ENCODE measurements around the gene ERAS.

Gene ERAS, protein sequence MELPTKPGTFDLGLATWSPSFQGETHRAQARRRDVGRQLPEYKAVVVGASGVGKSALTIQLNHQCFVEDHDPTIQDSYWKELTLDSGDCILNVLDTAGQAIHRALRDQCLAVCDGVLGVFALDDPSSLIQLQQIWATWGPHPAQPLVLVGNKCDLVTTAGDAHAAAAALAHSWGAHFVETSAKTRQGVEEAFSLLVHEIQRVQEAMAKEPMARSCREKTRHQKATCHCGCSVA

DNA sequence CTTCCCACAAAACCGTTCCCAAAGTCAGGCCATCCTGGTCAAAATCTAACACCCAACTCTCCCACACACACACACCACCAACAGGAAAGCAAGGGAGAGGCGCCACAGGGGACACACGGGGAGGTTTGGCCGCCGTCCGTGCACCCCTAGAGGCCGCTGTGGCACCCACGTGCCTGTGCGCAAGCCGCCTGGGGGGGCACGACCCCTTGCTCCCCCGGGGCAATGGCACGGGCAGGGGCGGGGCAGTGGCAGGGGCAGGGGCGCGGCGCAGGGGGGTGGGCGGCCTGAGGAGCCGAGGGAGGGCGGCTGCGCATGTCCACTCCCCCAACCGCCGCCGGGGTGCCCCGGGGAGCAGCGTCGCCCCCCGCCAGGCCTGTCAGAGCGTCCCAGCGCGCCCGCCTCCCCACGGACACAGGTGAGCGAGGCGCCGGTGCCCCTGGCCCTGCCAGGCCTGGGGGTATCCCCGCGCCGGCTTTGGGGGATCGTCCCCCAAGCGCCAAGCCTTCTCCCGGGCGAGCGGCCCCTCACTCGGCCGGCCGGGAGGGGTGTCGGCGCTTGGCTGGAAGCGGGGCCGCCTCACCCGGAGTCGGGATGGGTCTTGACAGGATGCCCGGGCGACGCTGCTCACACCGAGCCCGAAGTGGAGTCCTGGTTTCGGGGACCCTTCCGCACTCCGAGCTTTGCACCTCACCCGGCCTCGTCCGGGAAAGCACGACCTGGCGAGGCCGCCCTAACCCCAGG, at the start of gene ERAS:
ERAS (plus strand) TSS at position 379 of the 741 bp plus-strand sequence. CDS start 2,611 bp downstream, outside the sequence.
- POLR2A ChIA-PET, result interaction anchor here (1.2 kb wide), 1 partner anchor 8 kb away, joined by 3 read pairs; no protein-coding TSS in a partner anchor
- no peak for DNase-seq (ENCODE audit: extremely low spot score)
- TF ChIP-seq FOXM1 (IDR thresholded peaks at IDR 0.05; ENCODE audit: borderline replicate concordance) (no peak), BHLHE40 (IDR thresholded peaks at IDR 0.05; ENCODE audit: borderline replicate concordance) (no peak), NFRKB (IDR thresholded peaks at IDR 0.05) (no peak), LEF1 (IDR thresholded peaks at IDR 0.05; ENCODE audit: borderline replicate concordance) (no peak), PKNOX1 (IDR thresholded peaks at IDR 0.05) (no peak), L3MBTL2 (conservative IDR thresholded peaks at IDR 0.05) (no peak)
- CTCF ChIA-PET, result no interaction called here

GRCh38 chrX:48776818-48777439, 49.4 kb upstream of the ERAS start:
- CTCF ChIA-PET, result no interaction called here
- DNase-seq (ENCODE audit: extremely low spot score), result no peak
- POLR2A ChIA-PET, result no interaction called here
- TF ChIP-seq ZNF384 (IDR thresholded peaks at IDR 0.05), result no peak
- TF ChIP-seq FOXK2 (IDR thresholded peaks at IDR 0.05), result no peak
- no peak for TF ChIP-seq PKNOX1 (IDR thresholded peaks at IDR 0.05)
- TF ChIP-seq CTBP1 (IDR thresholded peaks at IDR 0.05; ENCODE audit: borderline replicate concordance), result no peak
- TF ChIP-seq BHLHE40 (IDR thresholded peaks at IDR 0.05; ENCODE audit: borderline replicate concordance), result no peak
- no peak for TF ChIP-seq FOXM1 (IDR thresholded peaks at IDR 0.05; ENCODE audit: borderline replicate concordance)
- no peak for TF ChIP-seq HDGF (IDR thresholded peaks at IDR 0.05; ENCODE audit: borderline replicate concordance)
- TF ChIP-seq ELF4 (IDR thresholded peaks at IDR 0.05), result no peak
- no peak for TF ChIP-seq NFRKB (IDR thresholded peaks at IDR 0.05)
- no peak for TF ChIP-seq L3MBTL2 (conservative IDR thresholded peaks at IDR 0.05)
- no peak for TF ChIP-seq LEF1 (IDR thresholded peaks at IDR 0.05; ENCODE audit: borderline replicate concordance)
- TF ChIP-seq TARDBP (IDR thresholded peaks at IDR 0.05), result no peak
- TF ChIP-seq ARNT (IDR thresholded peaks at IDR 0.05), result no peak
- TF ChIP-seq FOXA1 (IDR thresholded peaks at IDR 0.05), result no peak
- TF ChIP-seq SUZ12 (IDR thresholded peaks at IDR 0.05), result no peak
- TF ChIP-seq SP1 (IDR thresholded peaks at IDR 0.05), result no peak

DNA sequence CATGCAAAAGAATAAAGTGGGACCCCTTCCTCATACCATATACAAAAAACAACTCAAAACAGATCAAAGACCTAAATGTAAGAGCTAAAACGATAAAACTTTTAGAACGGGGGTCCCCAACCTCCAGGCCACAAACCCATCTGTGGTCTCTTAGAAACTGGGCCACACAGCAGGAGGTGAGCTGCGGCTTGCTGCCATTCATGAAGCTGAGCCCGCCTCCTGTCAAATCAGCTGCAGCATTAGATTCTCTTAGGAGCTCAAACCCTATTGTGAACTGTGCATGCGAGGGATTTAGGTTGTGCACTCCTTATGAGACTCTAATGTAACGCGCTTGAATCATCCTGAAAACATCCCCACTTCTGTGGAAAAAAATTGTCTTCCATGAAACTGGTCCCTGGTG, 46.9 kb upstream of the ERAS start:
- ChIA-PET CTCF (no interaction called here), POLR2A (no interaction called here)
- DNase-seq (ENCODE audit: extremely low spot score), result no peak
- TF ChIP-seq HDGF (IDR thresholded peaks at IDR 0.05; ENCODE audit: borderline replicate concordance) (no peak), FOXK2 (IDR thresholded peaks at IDR 0.05) (no peak), PKNOX1 (IDR thresholded peaks at IDR 0.05) (no peak), SP1 (IDR thresholded peaks at IDR 0.05) (no peak), ARNT (IDR thresholded peaks at IDR 0.05) (no peak), ELF4 (IDR thresholded peaks at IDR 0.05) (no peak), TARDBP (IDR thresholded peaks at IDR 0.05) (no peak), CTBP1 (IDR thresholded peaks at IDR 0.05; ENCODE audit: borderline replicate concordance) (no peak), SUZ12 (IDR thresholded peaks at IDR 0.05) (no peak), FOXM1 (IDR thresholded peaks at IDR 0.05; ENCODE audit: borderline replicate concordance) (no peak), FOXA1 (IDR thresholded peaks at IDR 0.05) (no peak), BHLHE40 (IDR thresholded peaks at IDR 0.05; ENCODE audit: borderline replicate concordance) (no peak), LEF1 (IDR thresholded peaks at IDR 0.05; ENCODE audit: borderline replicate concordance) (no peak), ZNF384 (IDR thresholded peaks at IDR 0.05) (no peak), L3MBTL2 (conservative IDR thresholded peaks at IDR 0.05) (no peak), NFRKB (IDR thresholded peaks at IDR 0.05) (no peak)

GRCh38 chrX:48781705-48782104, 44.6 kb upstream of the ERAS start:
- TF ChIP-seq CTBP1 (IDR thresholded peaks at IDR 0.05; ENCODE audit: borderline replicate concordance) (no peak), ZNF384 (IDR thresholded peaks at IDR 0.05) (no peak), FOXK2 (IDR thresholded peaks at IDR 0.05) (no peak), TARDBP (IDR thresholded peaks at IDR 0.05) (no peak)
- ChIA-PET CTCF (no interaction called here), POLR2A (no interaction called here)
- DNase-seq (ENCODE audit: extremely low spot score), result no peak

- ChIA-PET POLR2A (no interaction called here), CTCF (no interaction called here)
- TF ChIP-seq SUZ12 (IDR thresholded peaks at IDR 0.05) (no peak), ELF4 (IDR thresholded peaks at IDR 0.05) (no peak), FOXA1 (IDR thresholded peaks at IDR 0.05) (no peak), CTBP1 (IDR thresholded peaks at IDR 0.05; ENCODE audit: borderline replicate concordance) (no peak), NFRKB (IDR thresholded peaks at IDR 0.05) (no peak), HDGF (IDR thresholded peaks at IDR 0.05; ENCODE audit: borderline replicate concordance) (no peak), PKNOX1 (IDR thresholded peaks at IDR 0.05) (no peak), L3MBTL2 (conservative IDR thresholded peaks at IDR 0.05) (no peak), FOXM1 (IDR thresholded peaks at IDR 0.05; ENCODE audit: borderline replicate concordance) (no peak), BHLHE40 (IDR thresholded peaks at IDR 0.05; ENCODE audit: borderline replicate concordance) (no peak), ARNT (IDR thresholded peaks at IDR 0.05) (no peak), TARDBP (IDR thresholded peaks at IDR 0.05) (no peak), FOXK2 (IDR thresholded peaks at IDR 0.05) (no peak)
- DNase-seq (ENCODE audit: extremely low spot score), result no peak
These were observed 44.1 kb upstream of the ERAS start for GRCh38 chrX:48782216-48782615.
